ENCODE data around the gene SETBP1. TPM values are rescaled to one million over a fixed set of nuclear protein-coding genes. Genes with fewer than 3 reads are reported as not detected.

SETBP1 gene
- total and polyA plus RNA-seq, 8 donors, result 1.4 to 66.5 (median 20.1) TPM

DNA sequence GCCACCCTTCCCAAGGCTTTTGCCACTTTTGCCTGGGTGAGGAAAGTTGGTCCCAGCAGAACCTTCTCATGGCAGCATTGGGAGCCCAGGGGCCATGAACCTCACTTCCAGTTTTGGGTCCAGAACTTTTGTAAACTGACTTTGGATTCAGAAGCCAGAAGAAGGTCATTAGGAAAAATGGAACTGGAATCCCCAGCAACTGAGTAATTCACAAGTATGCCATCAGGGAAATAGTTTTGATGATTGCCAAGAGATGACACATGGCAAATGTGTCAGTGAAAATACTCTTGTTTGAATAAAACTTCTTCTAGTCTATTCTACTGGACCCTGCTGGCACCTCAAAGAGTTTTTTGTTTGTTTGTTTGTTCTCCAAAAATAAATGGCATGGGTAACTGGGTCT lies 203.7 kb downstream of the SETBP1 start:
- DNase-seq, result no peak
- Histone ChIP-seq H3K36me3 (no peaks in the 10 kb centered on the region), H3K4me3 (no peak overlapping the region), H3K27ac (no peak overlapping the region), H3K27me3 (no peaks in the 10 kb centered on the region), H3K9me3 (no peaks in the 10 kb centered on the region), H3K4me1 (peaks cover 0 to 46% (median 20%) of the 10 kb centered on the region in 4 donors)
- TF ChIP-seq, protein P1, sequence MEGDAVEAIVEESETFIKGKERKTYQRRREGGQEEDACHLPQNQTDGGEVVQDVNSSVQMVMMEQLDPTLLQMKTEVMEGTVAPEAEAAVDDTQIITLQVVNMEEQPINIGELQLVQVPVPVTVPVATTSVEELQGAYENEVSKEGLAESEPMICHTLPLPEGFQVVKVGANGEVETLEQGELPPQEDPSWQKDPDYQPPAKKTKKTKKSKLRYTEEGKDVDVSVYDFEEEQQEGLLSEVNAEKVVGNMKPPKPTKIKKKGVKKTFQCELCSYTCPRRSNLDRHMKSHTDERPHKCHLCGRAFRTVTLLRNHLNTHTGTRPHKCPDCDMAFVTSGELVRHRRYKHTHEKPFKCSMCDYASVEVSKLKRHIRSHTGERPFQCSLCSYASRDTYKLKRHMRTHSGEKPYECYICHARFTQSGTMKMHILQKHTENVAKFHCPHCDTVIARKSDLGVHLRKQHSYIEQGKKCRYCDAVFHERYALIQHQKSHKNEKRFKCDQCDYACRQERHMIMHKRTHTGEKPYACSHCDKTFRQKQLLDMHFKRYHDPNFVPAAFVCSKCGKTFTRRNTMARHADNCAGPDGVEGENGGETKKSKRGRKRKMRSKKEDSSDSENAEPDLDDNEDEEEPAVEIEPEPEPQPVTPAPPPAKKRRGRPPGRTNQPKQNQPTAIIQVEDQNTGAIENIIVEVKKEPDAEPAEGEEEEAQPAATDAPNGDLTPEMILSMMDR (IDR thresholded peaks at IDR 0.05), result no peak
- TF ChIP-seq POLR2AphosphoS5 (IDR thresholded peaks at IDR 0.05) (no peak), POLR2A (IDR thresholded peaks at IDR 0.05) (no peak), EP300 (IDR thresholded peaks at IDR 0.05) (no peak)
- intact Hi-C loops (cut with DNase I; ENCODE audit: low total_unique reads), result no loop called here

DNA sequence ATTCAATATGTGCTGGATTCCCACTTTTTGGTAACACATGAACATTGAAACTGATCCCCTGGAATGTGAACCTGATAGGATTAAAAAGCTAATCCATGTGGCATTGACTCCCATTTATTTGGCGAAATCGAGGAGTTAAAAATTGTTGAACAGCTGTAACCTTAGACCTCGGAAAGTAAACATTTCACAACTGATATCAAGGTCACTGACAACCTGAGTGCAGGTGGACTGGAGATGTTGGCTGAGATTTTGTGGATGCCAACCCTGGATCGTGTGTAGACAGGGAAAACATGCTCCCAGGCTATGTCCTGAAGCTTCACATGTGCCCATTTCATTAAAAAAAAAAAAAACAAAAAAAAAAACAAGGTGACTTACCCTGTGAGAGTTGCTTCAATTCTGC lies 204.8 kb downstream of the SETBP1 start:
- intact Hi-C loops (cut with DNase I; ENCODE audit: low total_unique reads), result no loop called here
- TF ChIP-seq POLR2A (IDR thresholded peaks at IDR 0.05), result no peak
- no peak for TF ChIP-seq POLR2AphosphoS5 (IDR thresholded peaks at IDR 0.05)
- no peak for TF ChIP-seq EP300 (IDR thresholded peaks at IDR 0.05)
- TF ChIP-seq, protein P1 (IDR thresholded peaks at IDR 0.05), result no peak
- H3K4me3 ChIP-seq, result no peak overlapping the region
- no peaks in the 10 kb centered on the region for H3K36me3 ChIP-seq
- H3K27me3 ChIP-seq, result no peaks in the 10 kb centered on the region
- DNase-seq, result no peak
- no peak overlapping the region for H3K27ac ChIP-seq
- WGBS, 5 donors, result 27 to 52% (median 39%) methylated on average over 4 of the region's 4 CpGs
- peaks cover 0 to 35% (median 18%) of the 10 kb centered on the region in 4 donors for H3K4me1 ChIP-seq
- no peaks in the 10 kb centered on the region for H3K9me3 ChIP-seq

DNA sequence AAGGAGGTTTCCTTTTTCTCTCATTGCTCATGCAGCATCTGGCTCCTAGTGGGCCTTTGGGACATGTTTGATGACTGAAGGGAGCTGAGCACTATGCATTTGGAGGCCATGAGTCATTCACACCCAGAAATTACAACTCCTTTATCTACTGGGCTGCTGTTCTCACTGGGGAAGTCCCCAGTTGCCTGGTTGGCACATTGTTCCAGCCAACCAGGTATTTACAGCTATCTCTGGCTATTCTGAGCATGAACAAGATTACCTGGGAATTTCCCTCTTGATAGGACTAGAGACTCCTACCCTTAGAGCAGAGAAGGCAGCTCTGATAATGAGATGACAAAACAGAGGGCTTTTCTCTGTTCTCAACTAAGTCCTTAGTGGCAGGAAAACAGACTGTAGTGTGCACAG lies 206.5 kb downstream of the SETBP1 start:
- Histone ChIP-seq H3K36me3 (no peaks in the 10 kb centered on the region), H3K4me3 (no peak overlapping the region), H3K9me3 (peaks cover 0 to 4% (median 0%) of the 10 kb centered on the region in 4 donors), H3K27me3 (no peaks in the 10 kb centered on the region), H3K27ac (peak overlapping the region; percentile 8 to 60 (median 30)), H3K4me1 (peaks cover 0 to 23% (median 18%) of the 10 kb centered on the region in 4 donors)
- DNase-seq, result peak; percentile 67 to 72
- TF ChIP-seq POLR2AphosphoS5 (IDR thresholded peaks at IDR 0.05) (peak in 2 of 3 donors; percentile 41 to 78), EP300 (IDR thresholded peaks at IDR 0.05) (no peak), POLR2A (IDR thresholded peaks at IDR 0.05) (no peak)
- intact Hi-C loops (cut with DNase I; ENCODE audit: low total_unique reads), result no loop called here

DNA sequence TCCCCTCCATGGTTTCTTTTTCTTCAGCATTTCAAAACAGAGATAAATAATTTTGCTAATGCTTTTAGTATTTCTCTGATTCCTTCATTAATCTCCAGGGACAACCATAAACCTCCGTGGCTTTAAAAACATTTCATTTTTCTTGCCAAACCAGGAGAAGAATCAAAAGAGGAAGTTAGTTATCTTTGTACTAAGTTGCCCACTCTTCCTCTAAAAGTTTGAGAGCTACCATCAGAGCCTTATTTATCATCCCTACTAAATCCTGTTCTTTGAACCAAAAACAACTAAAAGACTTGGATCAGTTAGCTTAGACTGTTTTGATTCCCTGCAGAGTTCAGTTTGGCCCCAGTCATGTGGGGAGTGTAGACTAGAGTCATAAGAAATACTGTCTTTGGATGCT lies 208.4 kb downstream of the SETBP1 start:
- TF ChIP-seq EP300 (IDR thresholded peaks at IDR 0.05) (no peak), POLR2A (IDR thresholded peaks at IDR 0.05) (no peak)
- peaks cover 0 to 4% (median 0%) of the 10 kb centered on the region in 4 donors for H3K9me3 ChIP-seq
- no peaks in the 10 kb centered on the region for H3K27me3 ChIP-seq
- peak overlapping the region in 1 of 5 donors; percentile 31 for H3K27ac ChIP-seq
- 43 to 68% (median 49%) methylated on average over 1 of the region's 1 CpG for WGBS, 5 donors
- H3K4me1 ChIP-seq, result peaks cover 0 to 30% (median 20%) of the 10 kb centered on the region in 4 donors
- no peak overlapping the region for H3K4me3 ChIP-seq
- H3K36me3 ChIP-seq, result no peaks in the 10 kb centered on the region
- no peak for DNase-seq
- intact Hi-C loops (cut with DNase I; ENCODE audit: low total_unique reads), result no loop called here

DNA sequence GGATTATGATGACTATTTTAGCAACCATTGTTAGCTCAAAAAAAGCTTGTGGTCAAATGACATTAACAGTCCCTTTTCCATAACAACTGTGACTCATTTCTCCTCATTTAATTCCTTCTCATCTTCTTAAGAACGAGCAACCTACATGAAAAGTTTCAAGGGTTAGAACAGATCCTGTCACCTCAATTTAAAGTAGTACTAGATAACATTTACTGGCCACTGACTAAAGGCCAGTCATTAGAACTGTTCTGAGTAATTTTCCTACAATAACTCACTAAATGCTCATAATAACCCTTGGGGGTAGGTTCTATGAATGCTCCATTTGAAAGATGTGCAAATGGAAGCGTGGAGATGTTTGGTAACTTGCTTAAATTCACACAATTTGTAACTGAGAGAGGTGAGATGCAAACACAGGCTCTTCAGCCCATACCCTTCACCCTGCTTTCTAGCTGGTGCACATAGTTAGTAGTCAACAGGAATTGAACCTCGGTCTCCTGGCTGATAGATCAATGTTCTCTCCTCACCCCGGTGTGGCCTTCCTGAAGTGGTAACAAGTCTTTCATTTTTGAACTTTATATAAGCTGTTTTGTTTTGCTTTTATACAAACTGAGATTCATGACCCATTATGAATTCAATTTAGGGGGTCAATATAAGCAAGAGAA lies 212.5 kb downstream of the SETBP1 start:
- intact Hi-C loops (cut with DNase I; ENCODE audit: low total_unique reads), result no loop called here
- no peak overlapping the region for H3K4me3 ChIP-seq
- no peaks in the 10 kb centered on the region for H3K27me3 ChIP-seq
- no peak overlapping the region for H3K27ac ChIP-seq
- WGBS, 5 donors, result 76 to 87% (median 81%) methylated on average over 4 of the region's 4 CpGs
- H3K9me3 ChIP-seq, result peaks cover 0 to 4% (median 0%) of the 10 kb centered on the region in 4 donors
- no peak for DNase-seq
- TF ChIP-seq, protein P1 (IDR thresholded peaks at IDR 0.05), result no peak
- TF ChIP-seq EP300 (IDR thresholded peaks at IDR 0.05), result no peak
- TF ChIP-seq POLR2AphosphoS5 (IDR thresholded peaks at IDR 0.05), result no peak
- peaks cover under 1 to 40% (median 16%) of the 10 kb centered on the region in 4 donors for H3K4me1 ChIP-seq
- no peaks in the 10 kb centered on the region for H3K36me3 ChIP-seq

Data from stomach (tissue), 9 donors.